K562 (cell line): ENCODE results near the gene AGAP3. TPM values are rescaled to one million over a fixed set of nuclear protein-coding genes. Genes with fewer than 3 reads are reported as not detected.
A peak's percentile ranks its signal among the peaks of the same experiment; 100 is the strongest.

Experiments used
- ARID3B ChIP-seq: fragments of 250-450 bp; sonication (Bioruptor Pico); IDR thresholded peaks from 2 replicates; pipeline ENCODE4 v1.4.0; 2020; ENCODE audit warnings: borderline replicate concordance
- CUX1 ChIP-seq: fragments of 200-800 bp; sonication (Bioruptor generic); IDR thresholded peaks from 2 replicates; pipeline ENCODE4 v1.6.1; 2016; ENCODE audit warnings: missing genetic modification characterization, missing compliant biosample characterization
- KHSRP ChIP-seq: fragments of 450-650 bp; IDR thresholded peaks from 2 replicates; pipeline ENCODE4 v1.6.1; 2017
- RNF2 ChIP-seq: sonication (generic); IDR thresholded peaks from 2 replicates; pipeline ENCODE4 v1.6.1; 2016
- SRSF7 ChIP-seq: fragments of 200-400 bp; formaldehyde crosslinking; optimal IDR thresholded peaks from 2 replicates; pipeline ENCODE3; 2017; ENCODE audit warnings: mild to moderate bottlenecking, low read depth, low read length
- ZBTB11 ChIP-seq, 3 experiments: fragments of 200-800 bp in 1 of 3; fragments of 250-450 bp in 1 of 3; fragments of 450-650 bp in 1 of 3; sonication (Bioruptor Pico) in 1 of 3; sonication (Bioruptor generic) in 1 of 3; formaldehyde crosslinking in 1 of 3; IDR thresholded peaks; 2 replicates each; pipeline versions ENCODE4 v1.6.1 to v1.8.0; 2016 to 2022; ENCODE audit warnings: mild to moderate bottlenecking in 2 of 3, missing genetic modification characterization in 2 of 3, missing compliant biosample characterization in 1 of 3, moderate library complexity in 1 of 3
- ZNF318 ChIP-seq, 2 experiments: fragments of 450-650 bp; IDR thresholded peaks; 2 replicates each; pipeline ENCODE4 v1.6.1; 2016; ENCODE audit warnings: mild to moderate bottlenecking in 2 of 2, borderline replicate concordance in 1 of 2, low read depth in 1 of 2, moderate library complexity in 1 of 2
- polyA plus RNA-seq, 8 experiments: library from polyadenylated mRNA; depleted of rRNA in 4 of 8; stranded (reverse) in 5 of 8; unstranded in 3 of 8; fragments of >200 nt; fragmentation: Nextera tagmentation in 2 of 8; fragmentation: Illumina TruSeq in 1 of 8; extraction: Ambion mirVana in 2 of 8; extraction: Trizol in 1 of 8; gene quantifications; 2 replicates each; pipeline versions ENCODE4 v1.2.1 to v1.2.3, GENCODE V29; 2011 to 2014; ENCODE audit warnings: inconsistent platforms in 1 of 8, missing spikeins in 1 of 8
- total RNA-seq, 7 experiments: library from RNA; depleted of rRNA in 6 of 7; stranded (reverse); fragments of >200 nt in 6 of 7; fragmentation: Illumina TruSeq in 2 of 7; extraction: Trizol in 2 of 7; gene quantifications; 2 replicates each; pipeline versions ENCODE4 v1.2.1 to v1.2.3, GENCODE V29; 2011 to 2021; ENCODE audit warnings: low replicate concordance in 1 of 7

AGAP3 gene
- total and polyA plus RNA-seq, 9 of the 15 experiments (the other 6 are each of a cell fraction or from before 2014, with no cell fraction given): 3.4 to 208 (median 62.2) TPM

GRCh38 chr7:151039850-151040548, 46.3 kb upstream of the AGAP3 start (continued):
- TF ChIP-seq ZNF318 (IDR thresholded peaks at IDR 0.05; ENCODE audit: borderline replicate concordance in 1 of 2, low read depth in 1 of 2) (no peak), KHSRP (no peak), CUX1 (CRISPR knock-in tag) (no peak), ZBTB11 (CRISPR knock-in tag; IDR thresholded peaks at IDR 0.05) (no peak), SRSF7 (no peak), ARID3B (CRISPR knock-in tag) (0 out of 2 replicates have a peak, but pooled peaks have one; percentile 16), RNF2 (no peak)
